Midbrain (tissue), 1 donor: ENCODE results near the gene ARID3A.

ENCODE experiments used
- DNase-seq: peaks from one replicate; lab custom pipeline; 2025; lab: John Stamatoyannopoulos, UW

The ARID3A gene

DNA sequence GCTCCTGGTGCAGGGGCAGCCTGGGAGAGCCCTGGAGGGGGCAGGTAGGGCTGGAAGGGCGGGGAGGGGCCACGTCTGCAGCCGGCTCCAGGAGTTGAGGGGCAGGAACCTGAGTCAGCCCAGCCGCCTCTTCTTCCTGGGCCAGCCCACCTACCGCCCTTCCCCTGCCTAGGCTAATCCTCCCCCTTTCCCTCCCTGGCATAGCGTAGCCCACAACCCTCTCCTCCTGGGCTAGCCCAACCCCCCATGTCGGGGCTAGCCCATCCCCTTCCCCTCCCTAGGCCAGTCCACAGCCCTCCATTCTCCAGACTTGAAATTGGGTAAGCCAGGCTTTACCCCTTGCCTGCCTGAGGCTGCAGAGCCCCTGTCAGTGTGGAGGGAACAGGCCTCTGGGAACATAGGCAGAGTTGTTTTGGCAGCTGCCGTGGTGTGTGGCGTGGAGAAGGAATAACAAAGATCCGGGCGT, 37.7 kb downstream of the ARID3A start:
- DNase-seq = no peak

DNA sequence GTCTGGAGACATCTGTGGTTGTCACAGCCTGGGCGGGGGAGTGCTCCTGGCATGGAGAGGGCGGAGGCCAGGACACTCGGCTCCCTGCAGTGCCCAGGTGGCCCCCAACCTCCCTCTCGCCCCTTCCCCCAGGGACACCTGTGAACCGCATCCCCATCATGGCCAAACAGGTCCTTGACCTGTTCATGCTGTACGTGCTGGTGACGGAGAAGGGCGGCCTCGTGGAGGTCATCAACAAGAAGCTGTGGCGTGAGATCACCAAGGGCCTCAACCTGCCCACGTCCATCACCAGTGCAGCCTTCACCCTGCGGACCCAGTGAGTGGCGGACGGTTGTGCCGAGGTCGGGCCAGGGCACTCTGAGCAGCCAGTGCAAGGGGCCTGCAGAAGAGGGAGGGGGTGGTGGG, 38.3 kb downstream of the ARID3A start:
- no peak for DNase-seq

DNA sequence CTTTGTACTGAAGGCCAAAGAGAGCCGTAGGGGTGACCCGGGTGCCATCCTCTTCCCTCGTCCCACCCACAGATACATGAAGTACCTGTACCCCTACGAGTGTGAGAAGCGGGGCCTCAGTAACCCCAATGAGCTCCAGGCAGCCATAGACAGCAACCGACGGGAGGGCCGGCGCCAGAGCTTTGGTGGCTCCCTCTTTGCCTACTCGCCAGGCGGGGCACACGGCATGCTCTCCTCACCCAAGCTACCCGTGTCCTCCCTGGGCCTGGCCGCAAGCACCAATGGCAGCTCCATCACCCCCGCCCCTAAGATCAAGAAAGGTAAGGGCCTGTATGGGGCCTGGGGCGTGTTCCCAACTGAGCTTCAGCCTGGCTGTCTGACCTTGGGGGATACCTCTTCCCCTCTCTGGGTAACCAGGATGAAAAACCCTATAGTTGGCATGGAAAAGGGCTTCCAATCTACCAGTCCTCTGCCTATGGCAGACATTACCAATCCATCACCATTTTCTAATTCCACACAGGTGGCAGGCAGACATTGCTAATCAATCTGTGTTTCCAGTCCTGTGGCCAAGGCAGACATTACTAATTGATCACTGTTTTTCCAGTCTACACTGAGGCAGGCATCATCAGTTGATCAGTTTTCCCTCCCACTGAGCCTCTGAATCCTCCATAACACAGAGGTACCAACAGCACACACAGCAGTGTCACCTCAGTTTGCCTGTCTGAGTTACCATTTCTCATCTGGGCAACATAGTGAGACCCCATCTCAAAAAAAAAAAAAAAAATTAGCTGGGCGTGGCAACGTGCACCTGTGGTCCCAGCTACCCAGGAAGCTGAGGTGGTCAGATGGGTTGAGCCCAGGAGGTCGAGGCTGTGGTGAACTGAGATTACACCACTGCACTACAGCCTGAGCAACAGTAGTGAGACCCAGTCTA, 39.2 kb downstream of the ARID3A start:
- no peak for DNase-seq

DNA sequence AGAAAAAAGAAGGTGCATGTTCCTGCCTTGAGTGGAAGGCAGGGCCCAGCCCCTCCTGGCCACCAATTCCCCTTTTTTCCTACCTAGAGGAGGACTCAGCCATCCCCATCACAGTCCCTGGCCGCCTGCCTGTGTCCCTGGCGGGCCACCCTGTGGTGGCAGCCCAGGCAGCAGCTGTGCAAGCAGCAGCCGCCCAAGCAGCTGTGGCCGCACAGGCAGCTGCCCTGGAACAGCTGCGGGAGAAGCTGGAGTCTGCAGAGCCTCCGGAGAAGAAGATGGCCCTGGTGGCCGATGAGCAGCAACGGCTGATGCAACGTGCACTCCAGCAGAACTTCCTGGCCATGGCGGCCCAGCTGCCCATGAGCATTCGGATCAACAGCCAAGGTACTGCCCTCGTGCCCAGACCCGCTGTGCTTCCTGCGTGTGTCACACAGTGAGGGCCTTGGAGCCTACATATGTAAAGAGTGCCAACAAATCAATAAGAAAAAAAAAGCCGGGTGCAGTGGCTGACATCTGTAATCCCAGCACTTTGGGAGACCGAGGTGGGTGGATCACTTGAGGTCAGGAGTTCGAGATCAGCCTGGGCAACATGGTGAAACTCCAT, 40.8 kb downstream of the ARID3A start:
- DNase-seq = no peak

DNA sequence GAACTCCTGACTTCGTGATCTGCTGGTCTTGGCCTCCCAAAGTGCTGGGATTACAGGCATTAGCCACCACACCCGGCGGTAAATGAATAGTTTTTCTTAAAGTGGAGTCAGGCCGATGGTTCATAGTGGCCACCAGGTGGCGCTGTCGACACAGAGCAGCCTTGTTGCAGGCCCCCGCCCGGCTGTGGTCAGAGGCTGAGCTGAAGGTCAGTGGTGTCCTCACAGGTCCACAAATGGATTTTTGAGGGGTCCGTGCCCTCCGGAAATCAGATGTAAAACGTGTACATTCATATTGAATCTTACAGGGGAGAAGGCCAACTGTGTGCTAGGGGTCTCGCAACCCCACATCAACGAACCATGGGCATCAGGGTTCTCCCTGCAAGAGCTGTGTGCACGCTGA, 44.9 kb downstream of the ARID3A start:
- no peak for DNase-seq

DNA sequence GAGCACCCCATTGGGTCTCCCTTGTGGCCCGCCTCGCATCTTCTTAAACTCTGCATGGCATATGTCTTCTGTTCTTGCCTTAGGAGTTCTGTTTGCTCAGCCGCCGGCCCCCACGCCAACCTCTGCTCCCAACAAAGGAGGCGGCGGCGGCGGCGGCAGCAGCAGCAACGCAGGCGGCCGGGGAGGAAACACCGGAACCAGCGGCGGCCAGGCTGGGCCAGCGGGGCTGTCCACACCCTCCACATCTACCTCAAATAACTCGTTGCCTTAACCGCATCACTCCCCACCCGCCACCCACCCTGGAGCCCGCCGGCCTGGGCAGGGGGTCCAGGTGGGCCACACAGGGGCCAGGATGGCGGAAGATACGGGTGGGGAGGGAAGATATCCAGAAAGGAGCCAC, 46.0 kb downstream of the ARID3A start:
- no peak for DNase-seq

DNA sequence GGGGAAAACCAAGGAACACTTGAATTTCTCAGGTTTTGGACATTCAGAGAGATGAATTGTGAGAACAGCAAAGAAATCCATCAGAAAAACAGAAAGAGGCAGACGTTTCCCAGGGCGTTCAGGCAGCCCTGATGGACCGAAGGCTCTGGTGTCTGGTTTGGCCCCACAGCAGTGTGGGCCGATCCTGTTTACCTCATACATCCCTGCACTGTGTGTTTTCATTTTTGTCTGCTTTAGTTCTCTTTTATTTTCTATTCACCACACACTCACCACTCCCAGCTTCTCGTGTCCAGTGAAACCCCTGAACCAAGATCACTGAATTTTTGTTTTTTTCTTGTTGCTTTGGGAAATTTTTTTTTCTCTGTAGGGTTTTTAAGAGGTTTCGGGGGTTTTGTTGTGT, 46.4 kb downstream of the ARID3A start:
- DNase-seq = no peak

DNA sequence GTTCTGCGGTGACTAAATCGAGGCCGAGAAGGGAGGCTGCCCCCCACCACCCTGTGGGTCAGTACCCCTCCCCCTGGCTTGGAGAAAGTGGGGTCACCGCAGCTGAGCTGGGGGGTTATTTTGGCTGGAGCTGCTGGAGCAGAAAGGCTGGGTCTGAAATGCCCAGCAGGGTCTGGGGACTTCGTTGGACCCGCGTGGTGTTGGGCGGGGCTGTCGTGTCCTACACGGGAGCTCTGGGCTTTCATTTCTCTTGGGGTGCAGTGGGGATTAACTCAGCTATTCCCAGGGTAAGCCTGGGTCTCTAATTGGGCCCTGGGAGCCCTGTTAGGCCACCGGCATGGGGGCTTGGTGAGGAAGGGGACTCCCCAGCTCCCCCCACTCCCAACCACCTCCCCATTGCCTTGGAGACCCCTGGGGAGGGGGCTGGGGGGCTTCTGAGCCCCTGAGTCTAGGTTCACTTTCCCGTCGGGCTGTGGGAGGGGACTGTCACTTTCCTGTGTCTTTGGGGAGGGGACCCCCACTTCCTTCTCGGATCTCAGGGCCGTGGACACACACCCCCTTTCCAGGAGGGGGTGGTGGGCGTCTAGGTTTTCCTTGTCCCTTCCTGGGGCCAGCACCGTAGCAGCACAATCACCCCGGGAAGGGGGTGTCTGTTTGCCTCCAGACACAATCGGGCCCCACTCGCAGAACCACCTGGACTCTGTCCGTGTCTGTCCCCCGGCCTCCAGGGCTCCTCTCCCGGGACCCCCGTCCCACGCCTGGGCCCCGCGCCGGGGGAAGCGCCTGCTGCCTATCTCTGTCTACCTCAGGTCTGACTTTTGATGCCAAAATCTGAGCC, 48.1 kb downstream of the ARID3A start:
- DNase-seq = no peak

DNA sequence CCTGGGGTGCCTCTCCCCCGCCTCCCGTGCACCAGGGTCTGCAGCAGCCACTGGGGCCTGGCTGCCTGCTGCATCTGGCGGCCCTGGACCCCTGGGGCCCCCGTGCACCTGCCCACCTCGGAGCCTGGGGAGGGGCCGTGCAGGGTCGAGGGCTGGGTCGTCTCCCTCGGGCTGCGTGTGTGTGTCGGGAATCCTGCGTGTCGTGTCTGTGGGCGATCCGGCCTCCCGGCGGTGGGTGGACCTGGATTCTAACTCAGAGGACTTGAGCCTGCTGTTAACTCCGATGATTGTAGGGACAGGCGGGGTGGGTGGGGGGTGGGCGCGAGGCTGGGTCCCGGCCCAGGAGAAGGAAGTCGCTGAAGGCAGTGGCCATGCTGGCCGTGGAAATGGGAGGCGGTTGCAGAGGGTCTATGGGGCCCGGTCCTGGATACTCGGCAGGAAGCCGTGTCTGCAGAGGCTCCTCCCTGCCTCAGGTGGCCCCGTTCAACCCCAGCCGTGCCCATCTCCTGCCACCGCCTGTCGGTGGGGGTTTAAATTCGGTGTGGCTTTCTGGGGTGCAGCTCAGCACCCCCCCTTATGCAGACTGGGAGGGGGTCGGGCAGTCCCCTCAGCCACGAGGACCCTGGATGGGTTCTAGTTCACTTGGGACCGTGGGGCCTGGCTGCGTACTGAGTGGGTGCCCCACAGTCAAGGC, 48.9 kb downstream of the ARID3A start:
- no peak for DNase-seq

DNA sequence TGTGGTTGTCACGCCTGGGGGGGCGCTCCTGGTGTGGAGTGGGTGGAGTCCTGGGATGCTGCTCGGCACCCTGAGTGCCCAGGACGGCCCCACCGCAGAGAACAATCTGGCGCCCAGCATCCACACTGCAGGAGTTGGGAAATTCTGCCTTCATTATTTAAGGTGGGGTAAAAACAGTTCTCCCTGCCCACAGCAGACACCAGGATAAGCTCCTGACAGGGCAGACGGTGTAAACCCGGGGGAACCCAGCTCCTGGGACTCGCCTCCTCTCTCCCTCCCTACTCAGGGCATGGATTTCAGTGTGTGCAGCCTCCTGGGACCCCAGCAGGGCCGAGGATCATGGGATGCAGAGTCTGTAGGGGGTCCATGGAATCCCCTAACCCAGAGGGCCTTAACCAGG, 50.6 kb downstream of the ARID3A start:
- DNase-seq = no peak

DNA sequence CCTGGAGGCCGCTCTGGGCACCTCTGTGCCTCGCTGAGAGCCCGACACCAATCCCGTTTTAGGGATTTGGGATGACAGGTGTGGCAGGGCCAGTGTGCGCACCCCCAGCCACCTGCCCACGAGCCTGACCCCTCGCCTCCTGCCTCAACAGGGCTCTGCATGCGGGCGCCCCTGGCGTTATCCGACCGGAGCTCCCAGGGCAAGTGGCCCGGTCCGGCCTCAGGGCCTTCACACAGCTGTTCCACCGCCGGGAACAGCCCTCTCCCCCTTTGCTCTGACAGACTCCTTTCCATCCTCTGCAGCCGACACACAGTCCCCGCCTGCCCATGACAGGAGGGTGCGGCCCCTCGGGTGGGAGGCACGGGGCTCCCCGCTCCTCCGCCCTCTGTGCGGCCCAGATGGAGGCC, 51.2 kb downstream of the ARID3A start:
- no peak for DNase-seq

DNA sequence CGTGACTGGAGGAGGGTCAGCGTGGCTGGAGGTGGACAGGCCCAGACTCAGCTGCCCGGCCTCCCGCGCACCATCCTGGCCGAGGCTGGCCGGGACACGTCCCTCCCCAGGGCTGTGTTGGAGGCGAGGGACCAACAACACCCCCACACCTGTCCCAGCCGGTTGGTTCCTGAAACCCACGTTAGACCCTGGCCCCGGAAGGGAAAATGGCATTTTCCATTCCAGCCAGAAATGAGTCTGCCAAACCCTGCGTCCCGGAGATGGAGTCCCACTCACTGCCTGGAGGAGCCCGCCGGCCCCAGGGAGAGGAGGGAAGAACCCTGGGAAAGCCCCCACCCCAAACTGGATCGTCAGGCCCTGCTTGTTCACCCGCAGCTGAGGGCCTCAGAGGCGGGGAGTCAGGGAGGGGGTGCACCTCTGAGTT, 53.5 kb downstream of the ARID3A start:
- no peak for DNase-seq

DNA sequence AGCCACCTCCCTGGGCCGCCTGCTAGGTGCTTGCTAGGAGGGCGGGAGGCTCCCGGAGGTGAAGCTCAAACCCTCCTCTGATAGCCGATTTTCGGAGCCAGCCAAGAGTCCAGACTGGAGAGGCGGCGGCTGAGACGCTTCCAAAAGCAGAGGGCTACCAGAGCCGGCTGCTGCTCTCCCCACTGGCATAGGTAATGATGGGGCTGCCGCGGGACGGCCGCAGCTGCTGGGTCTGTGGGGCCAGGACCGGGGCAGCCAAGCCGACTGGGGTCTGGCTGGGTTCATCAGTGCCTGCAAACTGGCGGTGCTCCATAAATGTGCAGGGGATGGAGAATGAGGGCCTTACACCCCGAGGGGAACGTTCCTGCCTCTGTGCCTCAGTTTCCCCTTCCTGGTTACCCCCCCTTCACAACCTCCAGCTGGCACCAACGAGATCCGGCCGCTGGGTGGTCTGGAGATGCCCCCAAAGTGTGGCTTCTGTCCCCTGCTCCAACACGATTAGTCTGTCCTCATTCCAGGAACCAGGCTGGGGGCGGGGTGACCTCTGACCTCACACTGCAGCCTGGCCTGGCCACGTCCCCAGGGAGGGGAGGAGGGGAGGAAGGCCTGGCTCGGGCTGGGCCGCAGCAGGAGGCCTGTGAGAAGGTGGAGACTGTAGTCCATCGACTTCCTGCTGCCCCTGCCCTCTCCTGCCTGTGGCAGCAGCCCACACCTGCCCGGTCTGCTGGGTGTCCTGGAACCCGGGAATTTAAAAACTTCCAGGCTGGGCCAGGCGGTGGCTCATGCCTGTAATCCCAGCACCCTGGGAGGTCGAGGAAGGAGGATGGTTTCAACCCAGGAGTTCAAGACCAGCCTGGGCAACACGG, 54.5 kb downstream of the ARID3A start:
- DNase-seq = no peak

DNA sequence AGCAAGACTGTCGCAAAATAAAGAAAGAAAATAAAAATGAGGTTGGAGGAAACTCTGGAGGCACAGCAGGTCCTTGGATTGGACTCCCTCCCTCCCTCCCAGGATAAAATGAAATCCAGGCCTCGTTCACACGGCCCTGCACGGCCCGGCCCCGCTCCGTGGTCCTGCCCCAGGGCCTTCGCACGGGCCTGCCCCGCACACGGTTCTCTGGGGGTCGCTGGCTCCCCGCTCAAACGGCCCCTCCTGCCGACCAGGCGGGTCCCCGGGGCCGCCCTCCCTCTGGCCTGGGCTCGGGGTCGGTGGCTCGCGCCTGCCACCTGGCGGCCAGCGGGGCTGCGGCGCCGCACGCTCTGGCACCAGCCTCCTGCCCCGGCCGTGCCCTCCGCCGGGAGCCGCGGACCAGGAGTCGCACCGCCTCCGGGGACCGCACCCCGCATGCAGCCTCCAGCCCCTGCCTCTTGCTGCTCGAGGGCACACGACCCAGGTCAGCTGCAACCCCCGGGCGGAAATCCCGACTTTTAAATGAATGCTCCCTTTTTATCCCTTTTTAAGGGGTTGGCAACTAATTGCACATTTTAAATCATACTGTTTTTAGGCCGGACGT, 56.8 kb downstream of the ARID3A start:
- peak; percentile 62 for DNase-seq

DNA sequence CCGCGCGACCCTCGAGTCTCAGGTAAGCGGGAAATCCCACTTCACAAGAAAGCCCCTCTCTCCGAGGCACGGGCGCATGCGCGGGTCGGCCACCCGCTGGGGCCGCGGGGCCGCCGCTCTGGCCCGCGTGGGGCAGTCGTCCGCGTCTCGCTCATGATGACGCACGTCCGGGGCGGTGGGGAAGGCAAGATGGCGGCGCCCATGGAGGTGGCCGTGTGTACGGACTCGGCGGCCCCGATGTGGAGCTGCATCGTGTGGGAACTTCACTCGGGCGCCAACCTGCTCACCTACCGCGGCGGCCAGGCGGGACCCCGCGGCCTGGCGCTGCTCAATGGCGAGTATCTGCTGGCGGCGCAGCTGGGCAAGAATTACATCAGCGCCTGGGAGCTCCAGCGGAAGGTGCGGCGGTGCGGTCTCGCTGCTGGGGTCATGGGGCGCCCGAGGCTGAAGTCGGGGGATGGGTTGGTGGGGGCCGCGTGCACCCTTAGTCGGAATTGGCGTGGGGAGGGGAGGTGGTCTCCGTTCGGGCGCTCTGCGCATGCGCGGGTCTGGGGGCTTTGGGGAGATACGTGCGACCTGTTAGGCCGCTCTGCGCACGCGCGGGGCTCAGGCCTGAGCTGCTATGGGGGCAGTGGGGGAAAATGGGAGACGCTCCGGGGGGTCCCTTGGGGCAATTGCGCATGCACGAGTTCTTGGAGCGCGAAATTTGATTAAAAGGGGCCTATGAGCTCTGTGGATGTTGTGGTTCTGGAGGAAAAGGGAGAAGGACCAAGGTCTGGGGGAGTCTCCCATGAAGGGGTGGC, 58.5 kb downstream of the ARID3A start, which contains the start of gene WDR18:
TSS of gene WDR18 (plus strand) at position 181 of the 803 bp plus-strand sequence. CDS start at position 190, 9 bp downstream.
- peak; percentile 92 for DNase-seq

DNA sequence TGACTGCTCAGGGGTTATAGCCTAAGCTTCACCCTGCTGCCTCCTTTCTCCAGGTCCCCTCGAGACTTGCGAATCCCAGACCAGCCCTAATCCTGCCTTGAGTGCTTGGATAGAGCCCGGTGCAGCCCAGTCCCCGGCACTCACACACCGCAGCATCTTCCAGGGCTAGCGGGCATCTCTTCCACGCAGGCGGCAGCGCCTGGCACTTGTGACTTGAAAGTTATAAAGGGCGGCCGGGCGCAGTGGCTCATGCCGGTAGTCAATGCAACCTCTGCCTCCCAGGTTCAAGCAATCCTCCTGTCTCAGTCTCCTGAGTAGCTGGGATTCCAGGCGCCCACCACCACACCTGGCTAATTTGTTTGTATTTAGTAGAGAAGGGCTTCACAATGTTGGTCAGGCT, 60.2 kb downstream of the ARID3A start:
- DNase-seq = no peak

DNA sequence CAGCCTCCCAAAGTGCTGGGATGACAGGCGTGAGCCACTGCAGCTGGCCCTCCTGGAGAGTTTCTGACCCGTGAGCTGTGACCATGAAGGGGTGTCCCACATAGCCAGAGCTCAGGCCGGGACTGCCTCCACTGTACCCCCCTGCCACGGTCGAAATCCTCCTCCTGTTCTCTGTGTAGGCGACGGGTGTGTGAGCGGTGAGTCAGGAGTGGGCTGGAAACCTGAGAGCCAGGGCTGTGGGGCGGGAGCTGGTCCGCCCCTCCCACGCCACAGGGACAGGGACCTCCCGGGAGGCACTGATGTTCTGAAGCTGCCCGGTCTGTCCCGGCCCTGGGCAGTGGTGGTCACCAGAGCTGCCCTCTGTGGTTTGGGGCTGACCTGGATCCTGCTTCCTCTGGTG, 62.2 kb downstream of the ARID3A start:
- no peak for DNase-seq

DNA sequence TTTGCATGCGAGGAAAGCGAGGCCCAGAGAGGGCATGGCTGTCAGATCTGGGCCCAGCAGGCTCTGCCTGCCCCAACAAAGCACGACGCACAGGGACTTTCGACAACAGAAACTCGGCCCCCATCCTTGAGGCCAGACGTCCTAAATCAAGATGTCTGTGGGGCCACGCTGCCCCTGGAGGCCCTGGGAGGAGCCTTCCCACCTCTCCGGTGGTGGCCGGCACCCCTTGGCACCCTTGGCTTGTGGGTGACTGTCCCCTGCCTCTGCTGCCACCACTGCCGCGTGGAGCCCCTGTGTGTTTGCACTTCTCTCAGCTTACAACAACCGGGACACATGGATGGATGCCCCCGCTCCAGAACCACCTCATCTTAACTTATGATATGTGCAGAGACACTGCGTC, 62.7 kb downstream of the ARID3A start:
- no peak for DNase-seq

DNA sequence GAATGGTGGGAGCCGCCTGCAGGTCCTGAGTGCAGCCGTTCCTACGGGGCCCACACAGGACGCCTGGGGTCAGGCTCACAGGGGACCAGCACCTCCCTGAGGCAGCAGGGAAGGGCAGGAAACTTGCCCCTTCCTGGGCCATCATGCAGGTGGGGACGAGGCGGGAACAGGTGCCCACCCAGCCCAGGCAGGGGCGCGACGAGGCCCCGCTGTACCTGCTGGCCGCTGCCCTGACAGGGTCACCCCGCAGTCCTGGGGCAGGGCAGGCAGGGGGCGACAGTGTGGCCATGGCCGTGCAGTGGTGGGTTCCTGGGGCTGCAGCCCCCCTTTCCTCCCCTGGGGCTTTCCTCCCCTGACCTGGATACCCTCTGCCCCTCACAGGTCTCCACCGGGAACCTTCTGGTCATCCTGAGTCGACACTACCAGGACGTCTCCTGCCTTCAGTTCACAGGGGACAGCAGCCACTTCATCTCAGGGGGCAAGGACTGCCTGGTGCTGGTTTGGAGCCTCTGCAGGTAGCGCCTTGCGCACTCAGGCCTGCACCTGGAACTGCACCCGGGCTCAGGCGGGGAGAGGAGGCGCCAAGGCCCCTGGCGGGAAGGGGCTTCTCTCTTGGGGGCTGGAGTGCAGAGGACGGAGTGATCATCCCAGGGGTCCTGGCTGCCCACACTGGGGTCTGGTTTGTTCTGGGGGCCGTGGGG, 63.7 kb downstream of the ARID3A start:
- no peak for DNase-seq
